Measurements from ENCODE around the gene EZH2.

Gene EZH2

DNA sequence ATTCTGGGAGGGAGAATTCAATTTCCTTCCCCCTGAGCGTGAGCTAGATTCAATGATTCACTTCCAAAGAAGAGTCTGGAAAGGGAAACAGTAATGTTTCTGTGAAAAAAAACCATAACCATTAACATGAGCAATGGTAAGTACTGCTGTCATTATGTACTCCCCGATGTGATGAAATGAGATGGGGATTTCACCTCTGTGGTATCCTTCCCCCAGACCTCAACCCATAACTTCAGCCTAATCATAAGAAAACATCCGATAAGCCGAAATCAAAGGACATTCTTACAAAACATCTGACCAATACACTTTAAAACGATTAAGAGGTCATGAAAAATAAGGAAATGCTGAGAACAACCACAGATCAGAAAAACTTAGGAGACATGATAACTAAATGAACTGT lies 27.2 kb downstream of the EZH2 start:
- DNase-seq (ENCODE audit: low read depth in 2 of 3, low spot score in 1 of 3) = no peak

DNA sequence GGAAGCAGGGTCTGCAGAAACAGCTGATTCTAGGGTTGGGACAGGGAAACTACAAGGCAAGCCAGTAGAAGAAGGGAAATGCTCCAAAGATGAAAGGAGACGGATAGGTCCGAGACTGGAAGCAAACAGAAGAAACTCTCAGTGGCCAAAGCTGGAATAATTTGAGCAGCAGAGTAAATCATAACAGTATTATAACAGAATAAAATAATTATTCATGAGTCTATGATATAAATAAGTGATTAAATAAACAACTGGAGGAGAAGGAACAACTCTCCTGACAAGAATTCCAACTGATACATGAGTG lies 27.6 kb downstream of the EZH2 start:
- no peak for DNase-seq (ENCODE audit: low read depth in 2 of 3, low spot score in 1 of 3)

DNA sequence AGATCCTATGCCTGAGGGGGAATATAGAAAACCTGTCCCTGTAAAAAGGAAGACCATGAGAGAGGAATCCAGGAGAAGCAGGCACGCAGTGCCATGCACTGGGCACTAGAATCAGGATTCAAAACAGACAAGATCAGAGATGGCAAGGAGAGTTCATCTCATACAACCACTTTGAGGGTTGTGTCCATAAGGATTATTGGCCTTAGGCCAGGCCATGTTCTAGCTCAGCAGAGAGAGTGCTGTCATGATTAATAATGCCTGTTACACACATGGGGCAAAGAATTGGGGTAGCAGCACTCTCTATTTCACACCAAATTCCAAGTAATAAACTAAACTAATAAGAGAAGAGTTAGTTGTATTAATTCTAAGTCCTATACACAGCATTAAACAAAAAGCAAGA lies 29.1 kb downstream of the EZH2 start:
- DNase-seq (ENCODE audit: low read depth in 2 of 3, low spot score in 1 of 3) = no peak

DNA sequence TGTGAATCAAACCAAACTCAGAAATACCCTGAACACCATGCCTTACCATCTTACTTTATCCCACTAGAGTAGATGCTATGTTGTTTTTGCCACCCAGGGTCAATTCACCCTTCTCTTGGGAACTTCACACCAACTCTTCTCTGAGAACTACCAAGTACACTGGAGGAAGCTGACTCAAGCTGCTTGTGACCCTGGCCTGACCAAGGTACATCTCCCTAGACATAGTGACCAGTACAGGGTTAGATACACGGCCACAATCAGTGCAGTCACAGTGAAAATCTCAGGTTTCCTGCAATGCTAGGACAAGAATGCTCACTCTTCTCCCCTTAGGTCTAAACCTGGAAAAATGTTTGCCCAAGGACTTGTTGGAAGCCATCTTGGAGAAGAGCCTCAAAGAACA lies 31.8 kb downstream of the EZH2 start:
- no peak for DNase-seq (ENCODE audit: low read depth in 2 of 3, low spot score in 1 of 3)

DNA sequence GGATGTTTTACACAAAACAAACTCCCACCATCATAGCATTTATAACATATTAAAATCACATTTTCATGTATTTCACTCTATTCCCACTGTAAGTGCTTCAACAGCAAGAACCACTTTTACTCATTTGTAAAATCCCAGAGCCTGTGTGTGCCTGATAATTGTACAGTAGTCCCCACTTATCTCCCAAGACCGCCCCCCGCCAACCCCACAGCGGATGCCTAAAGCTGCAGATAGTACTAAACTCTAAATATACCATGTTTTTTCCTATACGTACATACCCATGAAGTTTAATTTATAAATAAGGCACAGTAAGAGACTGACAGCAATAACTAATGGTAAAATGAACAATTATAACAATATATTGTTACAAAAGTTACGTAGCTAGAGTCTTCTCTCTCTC lies 33.5 kb downstream of the EZH2 start:
- no peak for DNase-seq (ENCODE audit: low read depth in 2 of 3, low spot score in 1 of 3)

DNA sequence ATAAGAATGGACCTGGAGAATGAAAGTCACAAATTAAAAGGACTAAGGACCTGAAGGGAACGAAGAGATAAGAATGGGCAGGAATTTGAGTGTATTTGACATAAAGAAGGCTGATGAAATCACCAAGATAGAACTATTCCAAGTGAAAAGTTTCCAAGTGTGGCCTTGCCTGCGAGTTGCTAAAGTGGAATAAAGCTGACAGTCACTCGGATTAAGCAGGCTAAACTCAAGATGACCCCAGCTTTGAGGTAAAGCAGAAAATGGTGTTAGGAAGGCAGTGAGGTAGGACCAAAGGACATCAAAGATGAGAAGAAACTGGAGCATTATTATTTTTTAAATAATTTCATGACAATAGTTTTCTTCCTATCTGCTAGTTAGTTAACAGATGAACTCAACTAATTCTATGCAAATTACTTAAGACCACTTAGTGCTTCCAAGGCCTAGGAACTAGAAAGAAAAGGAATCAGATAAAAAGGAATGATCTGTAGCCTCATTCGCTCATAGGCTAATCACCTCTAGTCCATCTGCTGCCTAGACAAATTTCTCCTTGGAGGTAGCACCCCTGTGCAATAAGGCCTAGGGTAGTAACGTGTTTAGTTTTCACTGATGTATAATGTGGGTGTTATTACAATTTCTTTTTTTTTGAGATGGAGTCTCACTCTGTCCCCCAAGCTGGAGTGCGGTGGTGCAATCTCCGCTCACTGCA lies 34.5 kb downstream of the EZH2 start:
- DNase-seq (ENCODE audit: low read depth in 2 of 3, low spot score in 1 of 3) = no peak

DNA sequence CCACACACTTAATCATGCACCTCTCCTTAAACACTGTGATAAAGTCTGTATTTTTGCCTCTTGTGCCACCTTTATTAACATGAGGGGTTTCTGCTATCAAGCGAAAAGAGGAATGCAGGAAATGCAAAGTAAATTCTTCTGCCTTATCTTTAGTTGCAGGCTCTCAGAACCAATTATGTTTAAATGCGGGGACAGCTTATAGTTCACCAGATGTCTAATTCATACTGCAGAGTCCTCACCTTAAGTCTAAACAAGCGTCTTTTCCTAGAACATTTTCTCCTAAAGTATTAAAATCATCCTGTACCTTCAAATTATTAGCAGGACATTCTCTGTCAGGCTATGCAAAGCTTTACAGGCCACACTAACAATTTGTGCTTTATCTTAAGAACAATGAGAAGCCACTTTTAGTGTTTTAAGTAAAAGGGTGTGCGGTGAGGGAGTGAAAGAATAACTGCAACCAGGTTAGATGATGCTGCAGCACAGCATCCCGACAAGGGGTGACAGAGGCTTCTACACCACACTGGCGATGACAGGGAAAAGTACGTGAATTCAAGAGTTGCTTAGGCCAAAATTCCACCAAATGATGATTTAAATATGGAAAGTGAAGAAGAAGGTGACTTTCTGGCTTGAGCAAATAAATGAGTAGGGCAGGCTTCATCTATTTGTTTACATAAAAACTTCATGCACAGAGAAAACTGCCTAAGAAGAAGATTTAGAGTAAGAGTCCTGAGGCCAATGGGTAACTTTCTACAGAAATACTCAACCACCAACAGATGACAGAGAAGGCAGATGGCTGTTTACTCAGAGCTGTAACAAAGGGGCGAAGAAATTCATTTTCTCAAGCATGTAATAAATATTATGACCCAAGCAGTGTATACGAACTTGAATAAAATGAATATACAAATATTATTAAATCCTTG lies 36.0 kb downstream of the EZH2 start:
- no peak for DNase-seq (ENCODE audit: low read depth in 2 of 3, low spot score in 1 of 3)

DNA sequence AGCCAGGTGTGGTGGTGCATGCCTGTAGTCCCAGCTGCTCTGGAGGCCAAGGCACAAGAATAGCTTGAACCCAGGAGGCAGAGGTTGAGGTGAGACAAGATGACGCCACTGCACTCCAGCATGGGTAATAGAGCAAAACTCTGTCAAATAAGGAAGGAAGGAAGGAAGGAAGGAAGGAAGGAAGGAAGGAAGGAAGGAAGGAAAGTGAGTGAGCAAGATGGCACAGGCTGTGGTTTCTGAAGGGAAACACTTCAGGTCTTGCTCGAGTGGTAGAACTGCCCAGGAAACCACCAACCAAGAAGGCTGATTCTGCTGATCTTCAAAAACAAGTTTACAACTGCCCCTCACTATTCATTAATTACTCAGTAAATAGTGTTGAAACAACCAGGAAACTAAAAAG lies 45.2 kb downstream of the EZH2 start:
- DNase-seq (ENCODE audit: low read depth in 2 of 3, low spot score in 1 of 3) = no peak

DNA sequence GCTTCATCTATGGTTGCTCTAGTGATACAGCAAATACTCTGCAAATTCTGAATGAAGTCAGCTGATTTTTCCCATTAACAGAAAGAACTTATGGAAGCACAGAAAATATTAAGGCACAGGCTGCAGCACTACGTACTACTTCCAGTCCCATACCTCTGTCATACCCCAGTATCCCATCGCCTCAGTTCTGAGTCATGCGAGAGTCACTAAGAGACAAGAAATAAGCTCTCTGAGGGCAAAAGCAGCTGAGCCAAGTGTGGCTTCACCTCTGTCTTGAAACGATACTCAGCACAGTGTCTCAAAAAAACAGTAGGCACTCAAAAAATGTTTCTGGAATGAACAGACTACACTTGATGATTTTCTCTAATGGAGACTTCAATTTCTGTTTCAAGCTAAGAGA lies 48.2 kb downstream of the EZH2 start:
- no peak for DNase-seq (ENCODE audit: low read depth in 2 of 3, low spot score in 1 of 3)

DNA sequence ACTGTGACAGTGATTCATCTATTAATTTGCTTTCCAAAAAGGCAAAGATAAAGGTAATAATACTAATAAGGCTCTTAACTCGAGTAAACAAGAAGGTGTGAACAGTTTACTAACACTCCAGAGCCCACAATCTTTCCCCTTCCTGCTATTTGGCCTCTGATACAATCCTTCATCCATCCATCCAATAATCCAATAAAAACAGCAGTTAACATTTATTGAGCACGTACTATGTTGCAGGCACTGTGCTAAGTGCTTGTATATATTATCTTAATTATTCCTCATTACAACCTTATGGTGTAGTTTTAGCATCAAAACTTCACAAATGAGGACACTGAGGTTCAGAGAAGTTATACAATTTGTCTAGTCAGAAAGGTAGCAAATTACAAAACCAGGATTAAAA lies 49.5 kb downstream of the EZH2 start:
- no peak for DNase-seq (ENCODE audit: low read depth in 2 of 3, low spot score in 1 of 3)

DNA sequence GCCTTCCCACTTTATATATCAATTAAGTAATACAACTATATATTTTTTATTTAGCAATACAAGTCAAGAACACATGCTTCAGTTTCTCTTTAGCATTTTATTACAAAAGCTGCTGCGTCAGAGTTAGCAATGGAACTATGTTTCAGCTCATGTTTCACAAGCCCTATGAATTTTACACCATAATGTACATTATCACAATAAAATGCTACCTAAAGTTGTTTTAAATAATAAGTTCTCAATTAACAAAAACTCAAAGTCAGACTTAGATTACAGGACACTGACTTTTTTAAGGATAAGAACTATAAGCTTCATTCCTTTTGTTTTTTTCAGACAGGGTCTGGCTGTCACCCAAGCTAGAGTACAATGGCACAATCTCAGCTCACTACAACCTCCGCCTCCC lies 52.3 kb downstream of the EZH2 start:
- no peak for DNase-seq (ENCODE audit: low read depth in 2 of 3, low spot score in 1 of 3)

DNA sequence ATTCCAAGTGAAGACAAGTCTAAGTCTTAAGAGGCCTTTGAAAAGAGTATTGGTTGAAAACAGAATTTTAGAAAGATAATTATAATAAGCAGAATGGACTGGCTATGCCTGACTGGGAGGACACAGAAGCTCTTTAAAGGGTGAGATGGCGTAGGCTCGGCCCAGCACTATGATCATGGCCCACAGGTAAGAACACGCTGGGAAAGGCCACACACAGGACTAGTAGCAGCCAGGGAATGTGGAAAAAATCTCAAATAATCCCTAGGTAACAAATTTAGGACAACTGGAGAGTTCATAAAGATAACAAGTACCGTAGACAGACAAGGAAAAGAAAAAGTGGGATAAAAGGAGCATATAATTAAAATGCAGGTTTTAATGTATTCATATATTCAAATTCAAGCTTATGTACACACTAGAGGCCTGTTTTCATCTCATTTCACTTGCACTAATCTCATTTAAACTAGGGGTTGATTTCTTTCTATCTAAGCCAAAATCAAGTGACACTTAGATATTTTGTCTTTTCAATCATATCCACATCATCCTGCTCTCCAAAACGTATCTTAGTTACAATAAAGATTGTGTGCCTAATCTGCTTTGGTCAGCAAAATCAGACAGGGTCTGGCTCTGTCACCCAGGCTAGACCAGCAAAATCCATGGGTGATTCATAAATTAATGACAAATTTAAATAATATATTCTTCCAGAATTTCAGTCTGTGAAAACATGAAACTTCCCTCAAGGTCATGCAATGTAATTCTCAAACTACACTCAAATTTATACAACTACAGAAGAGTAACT lies 53.0 kb downstream of the EZH2 start:
- DNase-seq (ENCODE audit: low read depth in 2 of 3, low spot score in 1 of 3) = no peak

DNA sequence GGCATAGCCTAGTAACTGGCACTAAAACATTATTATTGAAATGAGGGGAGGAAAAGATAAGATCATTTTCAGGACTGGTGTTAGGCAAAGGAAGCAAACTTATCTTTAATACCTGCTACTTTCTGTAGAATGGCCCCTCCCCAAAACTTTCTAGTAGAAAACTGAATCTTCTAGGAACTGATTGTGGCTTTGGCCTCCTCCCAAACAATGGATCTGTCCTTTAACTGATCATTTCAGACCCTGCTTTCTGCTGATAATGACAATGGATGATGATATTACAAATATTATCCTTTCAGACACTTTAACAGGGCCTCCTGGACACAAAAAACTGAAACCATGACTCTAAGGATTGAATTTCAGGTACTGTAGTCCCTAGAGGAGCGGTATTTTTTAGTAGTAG lies 55.1 kb downstream of the EZH2 start:
- DNase-seq (ENCODE audit: low read depth in 2 of 3, low spot score in 1 of 3) = no peak

DNA sequence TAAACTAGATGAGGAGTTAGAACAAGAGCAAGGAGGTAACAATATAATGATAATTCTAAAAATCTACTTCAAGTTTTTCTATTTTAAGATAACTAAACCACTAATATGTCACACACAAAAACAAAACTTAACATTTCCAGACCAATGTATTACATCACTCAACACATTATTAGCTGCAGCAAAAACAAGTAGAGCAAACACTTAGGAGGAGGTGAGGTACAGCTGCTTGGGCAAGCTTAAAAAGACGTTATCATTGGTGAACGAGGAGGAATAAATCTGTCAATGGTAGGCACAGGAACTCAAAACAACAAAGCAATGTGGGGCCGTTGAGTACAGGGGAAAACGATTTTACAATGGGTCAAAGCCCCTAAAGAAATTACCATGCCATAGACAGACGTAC lies 58.8 kb downstream of the EZH2 start:
- no peak for DNase-seq (ENCODE audit: low read depth in 2 of 3, low spot score in 1 of 3)

DNA sequence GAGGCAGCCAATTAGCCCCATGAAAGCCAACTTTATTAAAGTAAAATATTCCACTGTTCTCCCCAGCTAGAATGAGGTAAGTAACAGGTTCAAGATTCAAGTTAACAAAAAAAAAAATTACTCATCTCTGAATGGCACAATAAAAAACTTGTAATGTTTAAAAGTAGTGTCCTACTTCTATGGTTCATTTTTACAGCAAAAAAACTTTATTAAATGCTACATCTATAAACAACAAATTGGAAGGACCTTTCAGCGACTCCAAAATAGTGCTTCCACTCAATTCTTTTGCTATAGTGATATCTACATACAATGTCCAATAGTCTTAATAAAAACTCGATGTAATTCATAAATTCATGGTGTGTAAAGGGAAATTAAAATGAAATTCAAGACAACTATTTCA lies 59.2 kb downstream of the EZH2 start:
- no peak for DNase-seq (ENCODE audit: low read depth in 2 of 3, low spot score in 1 of 3)

DNA sequence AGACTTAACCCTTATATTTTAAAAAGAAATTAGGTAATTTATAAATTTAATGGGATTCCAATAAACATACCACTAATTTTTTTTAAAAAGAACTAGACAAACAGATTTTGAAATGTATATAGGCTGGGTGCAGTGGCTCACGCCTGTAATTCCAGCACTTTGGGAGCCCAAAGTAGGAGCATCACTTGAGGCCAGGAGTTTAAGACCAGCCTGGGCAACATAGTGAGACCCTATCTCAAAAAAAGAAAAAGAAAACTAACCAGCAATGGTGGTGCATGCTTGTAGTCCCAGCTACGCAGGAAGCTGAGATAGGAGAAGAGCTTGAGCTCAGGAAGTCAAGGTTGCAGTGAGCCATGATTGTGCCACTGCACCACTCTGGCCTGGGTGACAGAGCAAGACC lies 62.7 kb downstream of the EZH2 start:
- DNase-seq (ENCODE audit: low read depth in 2 of 3, low spot score in 1 of 3) = no peak

DNA sequence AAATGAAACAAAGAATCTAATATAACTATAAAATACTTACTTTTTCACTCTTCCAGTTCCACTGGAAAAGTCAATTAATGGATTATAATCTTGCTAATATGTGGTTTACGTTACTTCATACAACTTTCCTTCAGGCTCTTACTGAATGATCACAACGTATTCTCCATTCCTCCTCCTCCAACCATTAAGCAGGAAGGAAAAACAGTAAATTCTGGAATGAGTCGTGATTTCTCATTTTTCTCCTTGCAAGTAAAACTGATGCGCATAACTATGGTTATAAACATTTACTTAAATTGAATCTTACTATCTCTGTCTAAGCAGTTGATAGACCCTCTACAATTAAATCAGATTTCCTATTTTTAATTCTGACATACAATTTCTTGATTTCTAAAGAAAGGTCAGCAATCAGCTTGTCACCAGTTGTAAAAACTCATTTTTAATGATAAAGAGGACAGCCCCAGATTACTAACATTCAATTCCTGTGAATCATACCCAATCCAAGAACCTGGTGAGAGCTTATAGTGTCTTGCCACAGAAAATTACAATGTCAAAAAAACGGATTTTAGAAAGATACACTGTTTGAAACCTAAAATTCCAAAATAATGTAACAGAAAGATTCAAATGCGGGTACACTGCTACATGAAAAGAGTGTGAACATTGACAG lies 64.3 kb downstream of the EZH2 start:
- DNase-seq (ENCODE audit: low read depth in 2 of 3, low spot score in 1 of 3) = no peak

DNA sequence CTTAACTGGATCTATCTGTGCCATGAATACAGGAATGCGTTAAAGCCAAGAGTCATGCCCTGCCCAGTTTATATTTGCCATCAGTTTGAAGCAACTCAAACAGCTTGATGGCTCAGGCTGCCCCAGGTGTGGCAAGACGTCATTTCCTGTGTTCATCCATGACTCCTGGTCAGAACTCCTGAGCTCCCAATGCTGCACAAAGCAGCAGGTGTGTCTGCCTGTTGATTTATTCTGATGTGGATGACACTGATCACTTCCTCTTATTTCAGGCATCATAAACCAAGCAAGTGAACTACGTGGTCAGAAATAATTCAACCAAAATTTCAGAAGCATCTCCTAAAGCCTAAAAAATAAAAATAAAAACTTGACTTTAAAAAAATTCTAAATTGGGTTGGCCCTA lies 68.5 kb downstream of the EZH2 start:
- no peak for DNase-seq (ENCODE audit: low read depth in 2 of 3, low spot score in 1 of 3)

DNA sequence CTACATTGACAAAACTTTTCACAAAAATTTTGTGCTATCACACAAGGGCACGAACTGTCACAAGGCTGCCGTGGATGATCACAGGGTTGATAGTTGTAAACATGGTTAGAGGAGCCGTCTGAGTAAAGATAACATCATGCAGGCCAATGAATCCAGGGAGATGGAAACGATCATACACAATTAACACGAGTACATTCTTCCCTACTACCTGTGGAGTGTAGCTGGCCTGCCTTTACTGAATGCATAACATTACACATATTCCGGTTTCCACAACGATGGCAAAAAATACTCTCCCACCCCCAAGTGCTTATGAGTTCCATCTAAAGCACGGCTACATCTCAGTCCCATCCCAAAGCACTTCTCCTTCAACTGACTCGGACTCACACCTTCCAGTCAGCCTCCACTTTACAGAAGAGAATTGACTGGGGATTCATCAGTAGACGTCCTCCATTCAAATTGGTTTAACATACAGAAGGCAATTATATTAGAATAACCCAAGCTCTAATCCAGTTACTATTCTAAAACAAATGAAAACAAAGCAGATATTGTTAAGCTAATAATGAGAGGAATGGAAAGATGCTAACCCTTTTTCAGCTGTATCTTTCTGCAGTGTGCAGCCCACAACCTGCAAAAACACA lies 69.0 kb downstream of the EZH2 start:
- DNase-seq (ENCODE audit: low read depth in 2 of 3, low spot score in 1 of 3) = no peak

DNA sequence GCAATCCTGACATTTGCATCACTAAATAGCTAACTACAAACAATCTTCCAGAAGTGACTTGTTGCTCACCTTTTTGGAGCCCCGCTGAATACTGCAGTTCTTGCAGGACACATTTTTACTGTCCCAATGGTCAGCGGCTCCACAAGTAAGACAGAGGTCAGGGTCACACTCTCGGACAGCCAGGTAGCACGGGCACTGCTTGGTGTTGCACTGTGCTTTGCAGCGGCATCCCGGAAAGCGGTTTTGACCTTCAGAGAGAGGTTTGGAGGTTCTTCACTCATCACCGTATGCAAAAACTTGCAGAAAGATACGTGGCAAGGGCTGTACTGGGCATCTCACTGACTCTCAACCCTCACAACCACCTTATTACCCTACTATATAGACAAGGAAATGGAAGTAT lies 70.2 kb downstream of the EZH2 start:
- DNase-seq (ENCODE audit: low read depth in 2 of 3, low spot score in 1 of 3) = no peak

DNA sequence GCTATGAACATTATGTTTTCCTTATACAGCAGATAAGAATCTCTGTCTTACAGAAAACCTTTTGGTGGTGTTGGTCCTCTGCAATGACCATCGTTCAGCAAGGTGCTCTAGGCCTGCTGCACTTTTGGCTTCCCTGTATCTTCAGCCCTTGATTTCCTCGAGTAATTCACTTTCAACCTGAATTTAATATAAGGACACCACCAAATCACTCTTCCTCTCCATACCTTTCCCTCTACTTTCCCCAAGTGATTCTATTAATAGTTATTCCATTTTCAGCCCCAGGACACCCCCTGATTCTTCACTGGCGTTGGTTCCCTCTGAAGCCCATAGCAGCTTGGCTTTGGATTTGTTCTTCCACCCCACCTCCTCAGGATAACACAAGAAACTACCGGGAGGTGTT lies 72.2 kb downstream of the EZH2 start:
- no peak for DNase-seq (ENCODE audit: low read depth in 2 of 3, low spot score in 1 of 3)
